OCI-LY7 (cell line): Measurements from ENCODE around the gene HTT-AS.

Experiments used
- EZH2phosphoT487 ChIP-seq: fragments of 200-600 bp; sonication (generic); IDR thresholded peaks from 2 replicates; pipeline ENCODE4 v1.6.1; 2018; ENCODE audit warnings: low read depth, borderline replicate concordance, mild to moderate bottlenecking, mixed run types, antibody characterized with exemption, low read length, moderate library complexity, mixed read lengths
- TF ChIP-seq, protein P1 (sequence below): fragments of 200-600 bp; sonication (generic); conservative IDR thresholded peaks from 2 replicates; pipeline ENCODE4 v1.5.1; 2014; ENCODE audit warnings: mild to moderate bottlenecking, antibody characterized with exemption, low read length, moderate library complexity, mixed read lengths

DNA sequence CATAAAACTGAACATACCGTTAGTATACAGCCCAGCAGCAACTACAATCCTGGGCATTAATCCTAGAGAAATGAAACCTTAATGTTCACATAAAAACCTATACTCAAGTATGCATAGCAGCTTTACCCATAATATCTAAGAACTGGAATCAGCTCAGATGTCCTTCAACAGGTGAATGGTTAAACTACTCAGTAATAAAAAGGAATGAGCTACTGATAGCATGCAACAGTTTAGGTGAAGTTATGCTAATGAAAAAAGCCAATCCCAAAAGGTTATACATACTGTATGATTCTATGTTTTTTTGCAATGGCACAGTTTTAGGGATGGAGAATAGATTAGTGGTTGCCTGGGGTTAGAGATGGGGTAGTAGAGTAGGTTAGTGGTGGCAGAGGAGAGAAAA lies 9.4 kb upstream of the HTT-AS start:
- TF ChIP-seq, protein P1, sequence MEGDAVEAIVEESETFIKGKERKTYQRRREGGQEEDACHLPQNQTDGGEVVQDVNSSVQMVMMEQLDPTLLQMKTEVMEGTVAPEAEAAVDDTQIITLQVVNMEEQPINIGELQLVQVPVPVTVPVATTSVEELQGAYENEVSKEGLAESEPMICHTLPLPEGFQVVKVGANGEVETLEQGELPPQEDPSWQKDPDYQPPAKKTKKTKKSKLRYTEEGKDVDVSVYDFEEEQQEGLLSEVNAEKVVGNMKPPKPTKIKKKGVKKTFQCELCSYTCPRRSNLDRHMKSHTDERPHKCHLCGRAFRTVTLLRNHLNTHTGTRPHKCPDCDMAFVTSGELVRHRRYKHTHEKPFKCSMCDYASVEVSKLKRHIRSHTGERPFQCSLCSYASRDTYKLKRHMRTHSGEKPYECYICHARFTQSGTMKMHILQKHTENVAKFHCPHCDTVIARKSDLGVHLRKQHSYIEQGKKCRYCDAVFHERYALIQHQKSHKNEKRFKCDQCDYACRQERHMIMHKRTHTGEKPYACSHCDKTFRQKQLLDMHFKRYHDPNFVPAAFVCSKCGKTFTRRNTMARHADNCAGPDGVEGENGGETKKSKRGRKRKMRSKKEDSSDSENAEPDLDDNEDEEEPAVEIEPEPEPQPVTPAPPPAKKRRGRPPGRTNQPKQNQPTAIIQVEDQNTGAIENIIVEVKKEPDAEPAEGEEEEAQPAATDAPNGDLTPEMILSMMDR = no peak
- no peak for TF ChIP-seq EZH2phosphoT487
